HepG2 (cell line): Measurements from ENCODE around the gene ZFP36. TPM values are rescaled to one million over a fixed set of nuclear protein-coding genes. Genes with fewer than 3 reads are reported as not detected.

Experiments used
- ARNT2 ChIP-seq: sonication (generic); formaldehyde crosslinking; IDR thresholded peaks from 2 replicates; pipeline ENCODE4 v1.8.0; 2022; ENCODE audit warnings: mild to moderate bottlenecking, low read depth, missing genetic modification reagents, moderate library complexity
- DRAP1 ChIP-seq: IDR thresholded peaks from 2 replicates; pipeline ENCODE4 v1.6.1; 2016; ENCODE audit warnings: missing genetic modification reagents, missing compliant biosample characterization
- FOXO4 ChIP-seq: sonication (generic); formaldehyde crosslinking; conservative IDR thresholded peaks from 2 replicates; pipeline ENCODE4 v1.8.1; 2023; ENCODE audit warnings: missing genetic modification reagents
- GABPB1 ChIP-seq: IDR thresholded peaks from 2 replicates; pipeline ENCODE4 v1.6.1; 2016; ENCODE audit warnings: mild to moderate bottlenecking, missing genetic modification reagents, moderate library complexity, missing compliant biosample characterization
- HOXA5 ChIP-seq: sonication (generic); formaldehyde crosslinking; IDR thresholded peaks from 2 replicates; pipeline ENCODE4 v1.4.0; 2020; ENCODE audit warnings: missing genetic modification reagents
- IRX3 ChIP-seq: sonication (generic); formaldehyde crosslinking; IDR thresholded peaks from 2 replicates; pipeline ENCODE4 v1.8.1; 2023; ENCODE audit warnings: mild to moderate bottlenecking, low read depth, missing genetic modification reagents, borderline replicate concordance
- MBNL3 ChIP-seq: fragments of 250-450 bp; sonication (Bioruptor Pico); conservative IDR thresholded peaks from 2 replicates; pipeline ENCODE4 v1.8.0; 2022; ENCODE audit warnings: mild to moderate bottlenecking, inconsistent platforms
- MIER2 ChIP-seq: IDR thresholded peaks from 2 replicates; pipeline ENCODE4 v1.6.1; 2016; ENCODE audit warnings: missing biosample characterization, missing genetic modification reagents
- MTERF4 ChIP-seq: sonication (generic); formaldehyde crosslinking; IDR thresholded peaks from 2 replicates; pipeline ENCODE4 v1.8.0; 2023; ENCODE audit warnings: mild to moderate bottlenecking, missing genetic modification reagents
- MYPOP ChIP-seq: sonication (generic); formaldehyde crosslinking; IDR thresholded peaks from 2 replicates; pipeline ENCODE4 v1.8.1; 2023; ENCODE audit warnings: mild to moderate bottlenecking, moderate library complexity, missing genetic modification reagents
- RFX3 ChIP-seq: IDR thresholded peaks from 2 replicates; pipeline ENCODE4 v1.6.1; 2016; ENCODE audit warnings: missing biosample characterization, missing genetic modification reagents
- SNAPC5 ChIP-seq: sonication (generic); formaldehyde crosslinking; IDR thresholded peaks from 2 replicates; pipeline ENCODE4 v1.8.1; 2023; ENCODE audit warnings: mild to moderate bottlenecking, missing genetic modification reagents, borderline replicate concordance
- SRSF9 ChIP-seq: fragments of 200-400 bp; formaldehyde crosslinking; IDR thresholded peaks from 2 replicates; pipeline ENCODE4 v1.6.1; 2018; ENCODE audit warnings: borderline replicate concordance, mild to moderate bottlenecking, low read depth, low read length; ENCODE audit not compliant: insufficient read depth, poor library complexity, severe bottlenecking
- UBTF ChIP-seq: sonication (generic); formaldehyde crosslinking; IDR thresholded peaks from 2 replicates; pipeline ENCODE4 v1.4.0; 2020; ENCODE audit warnings: mild to moderate bottlenecking, missing genetic modification reagents
- ZNF17 ChIP-seq: sonication (generic); formaldehyde crosslinking; IDR thresholded peaks from 2 replicates; pipeline ENCODE4 v1.5.0; 2020; ENCODE audit warnings: mild to moderate bottlenecking, missing genetic modification reagents
- ZNF253 ChIP-seq: sonication (generic); formaldehyde crosslinking; IDR thresholded peaks from 2 replicates; pipeline ENCODE4 v1.8.0; 2022; ENCODE audit warnings: mild to moderate bottlenecking, missing genetic modification reagents, borderline replicate concordance
- ZNF607 ChIP-seq: sonication (generic); formaldehyde crosslinking; IDR thresholded peaks from 2 replicates; pipeline ENCODE4 v1.5.1; 2020; ENCODE audit warnings: missing genetic modification reagents, mild to moderate bottlenecking, borderline replicate concordance
- ZNF773 ChIP-seq: sonication (generic); formaldehyde crosslinking; IDR thresholded peaks from 2 replicates; pipeline ENCODE4 v1.4.0; 2020; ENCODE audit warnings: missing genetic modification reagents, borderline replicate concordance
- polyA plus RNA-seq, 8 experiments: library from polyadenylated mRNA; depleted of rRNA in 3 of 8; stranded (reverse) in 7 of 8; unstranded in 1 of 8; fragments of >200 nt; fragmentation: Illumina TruSeq in 4 of 8; extraction: Trizol in 4 of 8; gene quantifications; 2 replicates each; pipeline versions ENCODE4 v1.2.1 to v1.2.3, GENCODE V29; 2011 to 2016; ENCODE audit warnings: low read depth in 4 of 8, missing spikeins in 1 of 8, mixed read lengths in 1 of 8; ENCODE audit not compliant: insufficient read depth in 1 of 8
- total RNA-seq, 5 experiments: library from RNA; depleted of rRNA; stranded (reverse); fragments of >200 nt; fragmentation: Illumina TruSeq; extraction: Trizol; gene quantifications; 2 replicates each; pipeline ENCODE4 v1.2.3, GENCODE V29; 2016; ENCODE audit warnings: low read depth in 1 of 5

ZFP36 gene
- total and polyA plus RNA-seq, 2 of the 13 experiments (the other 11 are each of a cell fraction or from before 2014, with no cell fraction given), result 1.4 to 1.7 TPM

- TF ChIP-seq ZNF773 (CRISPR knock-in tag), result no peak
- 0 out of 2 replicates have a peak, but pooled peaks have one; percentile 74 for TF ChIP-seq FOXO4 (CRISPR knock-in tag)
- TF ChIP-seq ARNT2 (CRISPR knock-in tag), result no peak; the same call in 1 of the 2 replicates
- no peak for TF ChIP-seq RFX3 (CRISPR knock-in tag)
- TF ChIP-seq MIER2 (CRISPR knock-in tag), result no peak
- TF ChIP-seq HOXA5 (CRISPR knock-in tag), result no peak
- no peak for TF ChIP-seq ZNF17 (CRISPR knock-in tag)
- TF ChIP-seq SRSF9, result no peak
- TF ChIP-seq GABPB1 (CRISPR knock-in tag), result peak; percentile 57; the same call in 1 of the 2 replicates
- no peak for TF ChIP-seq MBNL3
- peak; percentile 93; the same call in 1 of the 2 replicates for TF ChIP-seq MYPOP (CRISPR knock-in tag)
- TF ChIP-seq SNAPC5, result peak; percentile 75; the same call in 1 of the 2 replicates
- TF ChIP-seq IRX3 (CRISPR knock-in tag), result no peak
- peak; percentile 71; the same call in 1 of the 2 replicates for TF ChIP-seq MTERF4 (CRISPR knock-in tag)
- peak; percentile 70 for TF ChIP-seq UBTF (CRISPR knock-in tag)
- peak; percentile 82 for TF ChIP-seq ZNF607
- TF ChIP-seq ZNF253 (CRISPR knock-in tag), result peak; percentile 37; the same call in 1 of the 2 replicates
- peak; percentile 92 for TF ChIP-seq DRAP1 (CRISPR knock-in tag)
Measured at GRCh38 chr19:39401549-39402345, 4.9 kb upstream of the ZFP36 start (continued).
